ENCODE data around the gene YBX1. TPM values are rescaled to one million over a fixed set of nuclear protein-coding genes. Genes with fewer than 3 reads are reported as not detected.

The YBX1 gene
- total RNA-seq, 1 experiment from 2014 or later = 1,098 TPM

- TF ChIP-seq AFF4 (CRISPR knock-in tag; IDR thresholded peaks at IDR 0.05; ENCODE audit: borderline replicate concordance) (no peak), NFATC4 (CRISPR knock-in tag; IDR thresholded peaks at IDR 0.05) (no peak), FOXK1 (CRISPR knock-in tag; IDR thresholded peaks at IDR 0.05) (no peak), FOXP1 (CRISPR knock-in tag; IDR thresholded peaks at IDR 0.05; ENCODE audit: borderline replicate concordance) (peak; percentile 71; the same call in 1 of the 2 replicates), CREM (CRISPR knock-in tag; IDR thresholded peaks at IDR 0.05) (0 out of 2 replicates have a peak, but pooled peaks have one; percentile 30), NR2C2 (CRISPR knock-in tag; IDR thresholded peaks at IDR 0.05) (no peak), RORB (CRISPR knock-in tag; IDR thresholded peaks at IDR 0.05) (no peak), MAX (CRISPR knock-in tag; IDR thresholded peaks at IDR 0.05) (peak; percentile 88), IRF2 (CRISPR knock-in tag; IDR thresholded peaks at IDR 0.05; ENCODE audit: borderline replicate concordance, low read depth) (no peak), SMAD4 (CRISPR knock-in tag; IDR thresholded peaks at IDR 0.05) (no peak)
Measured at GRCh38 chr1:42681741-42682483, at the start of gene YBX1 (continued).

- DNase-seq (ENCODE audit: low spot score) = no peak
- POLR2A ChIA-PET = interaction anchor here (0.6 kb wide), 1 partner anchor 102 kb away, joined by 3 read pairs; no protein-coding TSS in a partner anchor
- no peak for ATAC-seq
- no peaks in the 10 kb centered on the region for H3K36me3 Mint-ChIP-seq
- peaks cover 10% of the 10 kb centered on the region for H3K27me3 Mint-ChIP-seq (ENCODE audit: low read depth)
- no peaks in the 10 kb centered on the region for H3K4me1 Mint-ChIP-seq
- no peak overlapping the region for H3K27ac Mint-ChIP-seq
- H3K4me3 Mint-ChIP-seq = no peak overlapping the region
- H3K9me3 Mint-ChIP-seq = no peaks in the 10 kb centered on the region
- CTCF ChIA-PET = interaction anchor here (2.0 kb wide), 1 partner anchor 61 kb away, joined by 8 read pairs; no protein-coding TSS in a partner anchor
- TF ChIP-seq ZNF416 (CRISPR knock-in tag; IDR thresholded peaks at IDR 0.05) = no peak
- TF ChIP-seq ZNF396 (CRISPR knock-in tag; IDR thresholded peaks at IDR 0.05; ENCODE audit: borderline replicate concordance) = no peak
- TF ChIP-seq ATF2 (CRISPR knock-in tag; IDR thresholded peaks at IDR 0.05; ENCODE audit: borderline replicate concordance, low read depth) = no peak
- TF ChIP-seq E2F4 (CRISPR knock-in tag; IDR thresholded peaks at IDR 0.05; ENCODE audit: borderline replicate concordance, low read depth) = no peak
- TF ChIP-seq ZNF138 (CRISPR knock-in tag; conservative IDR thresholded peaks at IDR 0.05) = no peak
- no peak for TF ChIP-seq TEAD1 (CRISPR knock-in tag; IDR thresholded peaks at IDR 0.05)
- TF ChIP-seq CTCF (IDR thresholded peaks at IDR 0.05) = no peak
- TF ChIP-seq ZNF281 (CRISPR knock-in tag; IDR thresholded peaks at IDR 0.05) = no peak
- no peak for TF ChIP-seq USF1 (CRISPR knock-in tag; IDR thresholded peaks at IDR 0.05)
- no peak for TF ChIP-seq MXD4 (CRISPR knock-in tag; IDR thresholded peaks at IDR 0.05; ENCODE audit: borderline replicate concordance)
Measured at GRCh38 chr1:42639116-42639515, 43.1 kb upstream of the YBX1 start.
